EH (cell line): Measurements from ENCODE around the gene CFLAR.
"Not testable (repeated sequence)": the region's sequence is repeated elsewhere in the genome, so short reads cannot be mapped to it uniquely, and the experiment has no call there.

Source experiments
- DNase-seq: peaks from one replicate; pipeline ENCODE4 v3.0.0-alpha.2; 2015; ENCODE audit warnings: low read depth

CFLAR gene

DNA sequence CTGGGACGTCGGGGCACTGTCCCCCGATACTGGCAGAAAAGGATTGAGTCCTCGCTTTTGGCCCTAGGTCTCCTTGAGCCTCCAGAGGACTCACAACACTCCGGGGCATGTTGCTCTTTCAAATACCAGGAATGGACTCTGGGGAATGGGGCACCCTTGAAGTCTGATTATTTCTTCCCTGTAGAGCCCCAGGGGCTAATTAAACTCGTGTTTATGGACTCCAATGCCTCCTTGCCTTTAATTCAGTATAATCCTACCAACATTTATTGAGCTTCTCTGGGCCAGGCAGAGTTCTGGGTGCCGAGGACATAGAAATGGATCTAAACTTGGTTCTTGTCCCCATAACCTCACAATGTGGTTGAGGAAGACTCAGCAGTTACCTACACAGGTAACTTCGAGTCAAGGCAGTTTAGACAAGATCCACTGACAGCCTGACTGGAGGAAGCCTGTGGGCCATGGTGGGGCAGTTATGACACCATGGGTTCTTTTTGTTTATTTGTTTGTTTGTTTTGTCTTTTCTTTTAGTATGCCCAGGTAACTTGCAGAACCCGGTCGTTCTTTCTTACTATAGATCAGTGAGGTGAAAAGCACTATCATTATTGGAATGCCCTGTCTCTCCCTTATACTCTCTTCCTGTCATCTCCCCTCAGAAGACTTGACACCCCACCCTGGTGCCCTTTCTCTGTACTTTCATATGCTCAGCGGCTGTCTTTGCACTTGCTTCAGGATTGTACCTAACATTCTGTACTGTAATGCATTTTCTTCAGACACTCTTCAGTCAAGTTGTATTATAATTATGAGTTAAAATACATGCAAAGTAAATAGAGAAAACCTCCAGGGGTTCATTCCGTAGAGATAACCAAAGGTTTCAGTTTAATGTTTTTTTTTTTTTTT, 3.2 kb downstream of the CFLAR start:
- DNase-seq = peak; percentile 71

DNA sequence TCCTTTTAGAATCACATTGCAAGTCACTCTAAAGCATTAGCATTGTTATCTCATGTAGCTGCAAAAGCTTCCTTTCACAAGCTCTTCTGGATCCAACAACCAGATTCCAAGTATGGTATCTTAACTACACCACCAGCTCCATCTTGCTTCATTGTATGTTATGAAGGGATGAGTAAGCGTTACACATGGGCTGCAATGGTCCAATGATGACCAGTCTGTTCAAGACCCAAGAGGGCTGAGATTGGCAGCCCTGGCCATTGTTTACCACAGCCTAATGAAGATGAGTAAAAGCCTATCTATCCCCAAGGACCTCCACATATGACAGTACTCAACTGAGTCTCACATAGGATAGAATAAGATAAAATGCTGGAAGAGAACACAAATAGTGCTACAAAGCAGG, 6.3 kb downstream of the CFLAR start:
- peak; percentile 19 for DNase-seq

DNA sequence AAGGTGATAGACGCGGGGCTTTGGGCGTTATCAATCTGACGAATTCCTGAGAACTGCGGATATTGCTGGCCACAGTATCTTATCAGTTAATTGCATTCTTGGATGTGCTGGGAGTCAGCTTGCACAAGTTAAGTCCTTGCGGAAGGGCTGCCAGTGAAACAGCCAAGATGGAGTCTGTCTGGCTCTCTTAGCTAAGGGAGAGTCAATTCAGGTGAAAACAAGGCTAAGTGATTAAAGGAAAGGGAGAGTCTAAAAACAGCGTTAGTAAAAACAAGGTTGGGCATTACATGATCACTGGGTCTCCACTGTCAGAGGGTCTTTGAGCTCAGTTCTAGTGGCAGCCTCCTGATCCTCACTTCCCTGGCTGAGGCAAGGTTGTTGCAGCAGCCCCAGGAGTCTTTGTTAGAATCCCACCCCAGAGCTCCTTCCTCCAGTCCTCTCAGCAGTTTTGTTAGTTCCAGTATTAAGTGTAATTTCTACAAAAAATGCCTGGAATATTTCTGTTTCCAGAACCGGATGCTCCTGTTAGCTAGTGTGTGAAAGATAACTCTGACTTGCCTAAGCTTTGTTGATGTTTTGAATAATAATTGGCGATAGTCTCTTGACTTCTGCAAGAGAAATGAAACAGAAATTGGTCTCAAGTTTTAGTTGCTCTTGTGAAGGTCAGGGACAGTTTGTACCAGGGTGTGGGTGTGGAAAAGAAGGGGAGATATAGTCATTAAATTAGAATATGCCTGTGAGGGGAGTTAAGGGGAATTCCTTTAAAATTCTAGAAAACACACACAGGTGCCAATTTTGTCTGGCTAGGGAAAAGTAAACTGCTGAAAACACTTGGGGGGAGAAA, 10.6 kb downstream of the CFLAR start:
- peak; percentile 78 for DNase-seq

DNA sequence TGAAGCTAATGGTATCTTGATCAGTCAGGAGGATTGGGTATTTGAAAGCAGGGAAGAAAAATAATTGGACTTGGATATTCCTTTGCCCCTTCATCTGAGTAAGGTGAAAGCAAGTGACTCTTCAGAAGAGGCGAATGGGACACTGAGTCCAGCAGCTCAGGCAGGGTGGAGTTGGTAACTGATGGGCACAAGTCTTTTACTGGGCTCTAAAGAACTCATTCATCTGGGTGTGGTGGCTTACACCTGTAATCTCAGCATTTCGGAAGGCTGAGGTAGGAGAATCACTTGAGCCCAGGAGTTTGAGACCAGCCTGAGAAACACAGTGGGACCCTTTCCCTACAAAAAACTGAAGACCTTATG, 11.2 kb downstream of the CFLAR start:
- DNase-seq = no peak

DNA sequence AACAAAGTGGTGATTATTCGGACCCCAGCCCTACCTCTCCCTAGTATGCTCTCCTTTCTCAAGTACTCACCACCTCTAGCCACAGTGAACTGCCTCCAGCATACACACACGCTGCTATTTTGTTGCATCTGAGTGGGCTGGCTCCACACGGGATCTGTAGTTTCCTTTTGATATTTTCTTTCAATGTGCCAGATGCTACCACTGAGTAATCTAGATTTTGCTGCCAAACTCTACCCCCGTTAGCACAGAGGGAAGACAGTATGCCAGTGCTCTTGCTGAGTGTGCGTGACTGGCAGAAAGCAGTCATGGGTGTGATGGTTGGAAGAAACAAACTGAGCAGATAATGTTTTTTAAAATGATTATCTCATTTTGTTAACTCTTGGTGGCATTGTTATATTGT, 11.6 kb downstream of the CFLAR start:
- peak; percentile 65 for DNase-seq

DNA sequence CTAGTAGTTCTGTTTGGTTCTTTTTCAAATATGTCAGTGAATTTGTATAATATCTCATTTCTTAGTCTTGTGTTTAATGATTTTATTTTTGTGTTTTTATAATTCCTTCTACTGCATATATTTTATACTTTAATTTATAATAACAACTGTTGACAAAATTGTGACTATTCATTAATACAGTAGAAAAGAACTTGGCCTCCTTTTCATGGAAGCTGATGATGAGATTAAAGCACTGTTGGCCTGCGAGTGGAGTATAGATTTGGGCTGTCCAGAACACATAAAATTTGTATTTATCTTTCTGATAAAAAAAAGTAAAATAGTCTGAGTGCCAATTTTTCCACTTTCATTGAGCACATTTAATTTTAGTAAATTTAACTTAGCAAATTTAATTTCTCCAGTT, 12.1 kb downstream of the CFLAR start:
- no peak for DNase-seq

DNA sequence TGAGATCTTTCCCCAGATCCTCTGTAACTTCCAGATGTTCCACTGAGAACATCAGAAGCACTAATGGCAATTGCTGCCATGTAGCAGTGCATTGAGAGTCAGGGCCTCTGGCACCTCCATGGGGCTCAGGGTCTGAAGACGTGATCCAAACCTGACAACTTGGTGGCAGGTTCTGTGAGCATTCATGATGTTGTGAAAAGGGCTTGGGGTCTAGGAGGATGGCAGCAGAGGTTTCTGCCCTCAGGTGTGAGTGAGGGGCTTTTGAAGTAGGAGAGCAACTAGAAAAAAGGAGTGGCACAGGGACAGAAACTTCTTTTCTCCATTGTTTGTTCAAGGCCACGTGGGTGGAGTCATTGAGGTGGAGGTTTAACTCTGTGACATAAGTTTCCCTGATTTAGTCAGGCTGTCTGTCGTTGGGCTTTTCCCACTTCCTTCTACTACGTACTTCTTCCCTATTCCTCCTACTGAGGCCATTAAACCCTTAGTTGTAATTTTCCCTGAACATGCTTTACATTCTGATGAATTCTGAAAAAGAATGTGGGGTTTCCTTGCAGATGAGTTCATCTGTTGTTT, 13.1 kb downstream of the CFLAR start:
- DNase-seq = peak; percentile 93

DNA sequence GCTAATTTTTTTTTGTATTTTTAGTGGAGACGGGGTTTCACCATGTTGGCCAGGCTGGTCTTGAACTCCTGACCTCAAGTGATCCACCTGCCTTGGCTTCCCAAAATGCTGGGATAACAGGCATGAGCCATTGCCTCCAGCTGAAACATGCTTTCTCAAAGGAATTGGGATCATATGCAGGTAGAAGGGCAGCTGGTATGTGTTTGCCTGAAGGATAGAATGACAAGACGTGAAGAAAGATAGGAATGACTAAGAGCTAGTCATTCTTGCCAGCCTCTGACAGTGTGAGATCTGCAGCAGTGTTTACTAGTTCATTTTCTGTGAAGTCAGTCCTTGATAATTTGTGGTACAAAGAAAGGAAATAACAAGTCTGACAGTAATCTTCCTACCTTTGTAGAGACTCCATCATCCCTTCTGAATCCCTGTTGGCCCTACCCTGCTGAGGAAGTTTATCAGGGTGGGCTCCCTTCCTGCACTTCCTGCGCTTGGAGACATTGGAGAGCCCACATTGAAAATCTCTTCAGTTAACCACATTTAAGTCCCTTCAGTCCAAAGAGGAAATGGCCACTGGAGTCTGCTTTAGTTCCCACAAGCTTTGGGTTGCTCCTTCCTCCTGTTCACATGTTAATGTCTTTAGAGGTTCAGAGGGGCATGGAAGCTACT, 14.7 kb downstream of the CFLAR start:
- DNase-seq = peak; percentile 85

DNA sequence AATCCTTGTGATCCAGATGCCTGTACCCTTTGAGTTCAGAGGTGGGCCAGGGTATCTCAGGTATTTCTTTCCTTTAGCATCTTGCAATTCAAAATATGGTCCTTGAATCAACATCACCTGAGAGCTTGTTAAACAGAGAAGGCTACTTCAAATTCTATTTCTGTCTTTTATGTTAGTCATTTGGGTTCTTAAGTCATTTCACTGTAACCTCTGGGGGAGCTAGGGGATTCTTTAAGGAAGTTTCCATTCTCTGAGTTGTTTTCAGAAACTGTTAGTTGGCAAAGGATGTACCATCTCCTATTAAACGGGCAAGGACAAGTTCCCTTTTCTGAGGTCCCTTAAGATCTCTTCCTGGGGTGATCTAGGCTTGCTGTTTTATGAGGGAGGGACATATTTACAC, 16.6 kb downstream of the CFLAR start:
- peak; percentile 19 for DNase-seq

DNA sequence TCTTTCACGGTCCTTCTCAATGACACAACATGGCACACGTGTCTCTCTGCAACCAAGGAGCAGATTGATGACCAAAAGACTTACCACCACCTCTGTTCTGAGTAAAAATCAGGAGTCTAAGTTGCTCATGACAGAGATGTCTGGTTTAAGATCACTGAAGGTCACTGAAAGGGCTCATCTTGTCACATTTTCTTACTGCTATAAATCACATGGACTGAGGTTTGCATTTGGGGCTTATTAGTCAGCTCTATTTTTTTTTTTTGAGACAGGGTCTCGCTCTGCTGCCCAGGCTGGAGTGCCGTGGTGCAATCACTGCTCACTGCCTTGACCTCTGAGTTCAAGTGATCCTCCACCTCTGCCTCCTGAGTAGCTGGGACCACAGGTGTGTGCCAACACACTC, 19.4 kb downstream of the CFLAR start:
- DNase-seq = peak; percentile 13

DNA sequence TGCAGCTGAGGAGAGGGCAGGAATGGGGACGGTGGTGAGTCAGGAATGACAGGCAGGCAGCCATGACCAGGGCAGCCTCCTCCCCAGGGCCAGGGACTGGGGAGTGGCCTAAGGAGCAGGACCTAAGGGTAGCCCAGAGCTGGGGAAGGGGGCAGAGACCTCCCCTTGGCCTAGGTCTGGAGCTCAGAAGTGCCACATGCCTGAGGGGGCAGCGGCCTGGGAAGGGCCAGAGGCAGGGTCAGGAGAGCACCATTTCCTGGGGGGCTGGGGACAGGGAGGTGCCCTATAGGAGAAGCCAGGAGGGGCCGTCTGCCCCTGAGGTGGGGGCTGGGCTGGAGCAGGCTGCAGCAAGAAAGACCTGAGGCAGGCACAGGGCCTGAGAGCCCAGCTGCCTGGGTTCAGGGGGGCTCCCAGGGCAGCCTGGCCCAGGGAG, 20.9 kb downstream of the CFLAR start:
- peak; percentile 43 for DNase-seq

DNA sequence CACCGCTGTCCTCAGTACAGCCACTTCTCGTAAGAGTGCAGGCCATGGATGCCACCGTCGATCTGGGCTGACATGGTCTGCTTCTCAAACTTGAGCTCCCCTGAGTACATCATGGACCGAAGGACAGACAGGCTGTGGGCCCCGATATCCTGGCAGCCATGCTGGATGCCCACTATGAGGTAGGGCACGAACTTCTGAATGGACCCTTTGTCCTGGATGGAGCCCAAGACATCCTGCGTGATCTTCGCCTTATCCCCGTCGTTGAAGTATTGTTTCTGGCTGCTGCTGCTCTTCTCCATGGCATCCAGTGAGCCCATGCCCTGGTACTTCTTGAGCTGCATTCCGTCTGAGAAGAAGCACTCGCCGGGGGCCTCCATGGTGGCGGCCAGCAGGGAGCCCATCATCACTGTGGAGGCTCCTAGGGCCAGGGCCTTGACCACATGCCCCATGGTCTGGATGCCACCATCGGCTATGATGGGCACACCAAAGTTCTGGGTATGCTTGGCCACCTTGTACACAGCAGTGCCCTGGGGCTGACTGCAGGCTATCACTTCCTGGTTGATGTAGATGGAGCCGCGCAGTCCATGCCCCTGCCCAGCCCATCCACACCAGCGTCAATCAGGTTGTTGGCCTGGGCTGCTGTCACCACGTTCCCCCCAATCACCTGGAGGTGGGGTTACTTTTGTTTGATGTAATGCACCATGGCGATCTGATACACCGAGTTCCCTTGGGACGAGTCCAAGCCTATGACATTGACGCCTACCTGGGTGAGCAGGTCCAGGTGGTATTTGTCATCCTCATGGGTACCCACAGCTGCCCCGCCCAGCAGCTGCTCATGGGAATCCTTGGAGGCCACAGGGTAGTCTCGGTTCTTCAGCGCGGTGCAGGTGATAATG, 21.8 kb downstream of the CFLAR start:
- DNase-seq = no peak

DNA sequence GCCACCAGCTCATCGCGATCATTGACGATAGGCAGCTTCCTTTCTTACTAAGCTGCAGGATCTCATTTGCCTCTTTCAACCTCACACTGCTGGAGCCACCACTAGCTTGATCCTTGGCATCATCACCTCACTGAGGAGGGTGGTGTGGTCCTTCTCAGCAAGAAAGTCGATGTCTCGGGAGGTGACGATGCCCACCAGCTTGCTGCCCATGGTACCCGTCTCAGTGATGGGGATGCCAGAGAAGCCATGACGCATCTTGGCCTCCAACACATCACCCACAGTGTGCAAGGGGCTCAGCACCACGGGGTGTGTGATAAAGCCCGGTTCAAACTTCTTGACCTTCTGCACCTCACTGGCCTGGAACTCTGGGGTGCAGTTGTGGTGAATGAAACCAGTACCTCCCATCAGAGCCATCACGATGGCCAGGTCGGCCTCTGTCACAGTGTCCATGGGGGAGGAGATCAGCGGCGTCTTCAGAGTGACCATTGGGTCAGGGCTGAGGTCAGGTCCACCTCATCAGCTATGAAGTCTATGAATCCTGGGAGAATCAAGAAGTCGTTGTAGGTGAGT, 22.5 kb downstream of the CFLAR start:
- no peak for DNase-seq

DNA sequence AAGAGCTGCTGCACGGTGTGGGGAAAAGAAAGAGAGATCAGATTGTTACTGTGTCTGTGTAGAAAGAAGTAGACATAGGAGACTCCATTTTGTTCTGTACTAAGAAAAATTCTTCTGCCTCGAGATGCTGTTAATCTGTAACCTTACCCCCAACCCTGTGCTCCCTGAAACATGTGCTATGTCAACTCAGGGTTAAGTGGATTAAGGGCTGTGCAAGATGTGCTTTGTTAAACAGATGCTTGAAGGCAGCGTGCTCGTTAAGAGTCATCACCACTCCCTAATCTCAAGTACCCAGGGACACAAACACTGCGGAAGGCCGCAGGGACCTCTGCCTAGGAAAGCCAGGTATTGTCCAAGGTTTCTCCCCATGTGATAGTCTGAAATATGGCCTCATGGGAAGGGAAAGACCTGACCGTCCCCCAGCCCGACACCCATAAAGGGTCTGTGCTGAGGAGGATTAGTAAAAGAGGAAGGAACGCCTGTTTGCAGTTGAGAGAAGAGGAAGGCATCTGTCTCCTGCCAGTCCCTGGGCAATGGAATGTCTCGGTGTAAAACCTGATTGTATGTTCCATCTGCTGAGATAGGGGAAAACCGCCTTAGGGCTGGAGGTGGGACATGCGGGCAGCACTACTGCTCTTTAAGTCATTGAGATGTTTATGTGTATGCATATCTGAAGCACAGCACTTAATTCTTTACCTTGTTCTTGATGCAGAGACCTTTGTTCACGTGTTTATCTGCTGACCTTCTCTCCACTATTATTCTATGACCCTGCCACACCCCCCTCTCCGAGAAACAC, 23.2 kb downstream of the CFLAR start:
- not testable (repeated sequence) for DNase-seq

DNA sequence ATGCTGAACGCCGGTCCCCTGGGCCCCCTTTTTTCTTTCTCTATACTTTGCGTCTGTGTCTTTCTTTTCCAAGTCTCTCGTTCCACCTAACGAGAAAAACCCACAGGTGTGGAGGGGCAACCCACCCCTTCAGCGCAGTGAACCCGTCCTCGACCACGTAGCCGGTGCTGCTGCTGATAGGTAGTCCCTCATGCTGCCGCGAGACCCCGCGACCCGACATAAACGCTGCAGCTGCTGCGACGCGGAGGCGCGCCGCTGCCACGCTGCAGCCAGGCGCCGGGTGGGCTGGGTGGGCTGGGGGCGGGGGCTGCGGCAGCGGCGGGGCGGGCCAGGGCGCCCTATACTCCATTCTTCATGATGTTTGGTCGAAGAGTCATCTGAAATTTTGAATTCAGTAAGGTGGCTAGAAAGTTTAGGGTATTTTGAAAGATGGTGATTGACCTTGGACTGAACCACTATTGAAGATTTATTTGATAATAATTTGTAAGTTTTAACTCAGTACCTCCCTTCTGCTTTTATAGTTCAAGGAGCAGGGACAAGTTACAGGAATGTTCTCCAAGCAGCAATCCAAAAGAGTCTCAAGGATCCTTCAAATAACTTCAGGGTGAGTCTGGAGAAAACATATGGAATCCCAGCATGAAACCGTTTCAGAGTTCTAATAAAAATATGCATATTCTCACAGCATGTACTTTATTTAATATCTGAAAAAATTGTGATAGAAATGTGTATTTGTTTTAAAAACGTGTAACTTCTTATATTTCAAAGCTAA, 24.1 kb downstream of the CFLAR start:
- DNase-seq = peak; percentile 19

DNA sequence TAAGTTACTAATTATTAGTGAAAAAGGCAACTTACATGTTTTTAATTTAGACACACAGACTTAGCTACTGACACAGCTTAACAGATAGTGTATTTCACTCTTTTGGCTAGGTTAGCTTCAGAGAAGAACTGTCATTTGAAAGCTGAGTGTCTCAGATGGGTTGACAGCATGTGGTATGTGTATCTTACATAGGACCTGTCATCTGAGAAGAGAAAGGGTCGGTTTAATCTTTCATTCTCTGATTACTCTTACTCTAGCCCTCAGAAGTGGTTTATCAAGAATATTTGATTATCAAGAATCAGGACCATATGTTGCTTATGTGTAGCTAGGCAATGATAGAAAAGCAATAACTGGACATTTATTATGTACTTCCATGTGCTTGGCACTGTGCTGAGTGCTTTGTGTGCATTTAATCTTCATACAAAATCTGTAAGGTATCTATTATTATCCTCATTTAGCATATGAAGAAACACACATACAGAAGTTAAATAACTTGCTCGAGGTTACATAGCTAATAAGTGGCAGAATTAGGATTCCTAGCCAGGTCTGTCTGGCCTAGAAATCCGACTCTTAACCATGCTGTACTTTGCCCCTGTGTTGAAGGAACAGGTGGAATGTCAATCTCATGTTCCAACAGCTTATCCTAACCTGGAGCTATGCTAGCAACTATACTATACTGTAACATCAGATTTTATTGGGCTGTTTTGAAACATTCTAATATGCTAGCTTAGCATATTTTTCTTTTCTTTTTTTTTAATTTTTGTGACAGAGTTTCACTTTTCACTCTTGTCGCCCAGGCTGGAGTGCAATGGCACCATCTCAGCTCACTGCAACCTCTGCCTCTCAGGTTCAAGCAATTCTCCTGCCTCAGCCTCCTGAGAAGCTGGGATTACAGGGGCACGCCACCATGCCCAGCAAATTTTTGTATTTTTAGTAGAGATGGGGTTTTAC, 28.4 kb downstream of the CFLAR start:
- DNase-seq = no peak

DNA sequence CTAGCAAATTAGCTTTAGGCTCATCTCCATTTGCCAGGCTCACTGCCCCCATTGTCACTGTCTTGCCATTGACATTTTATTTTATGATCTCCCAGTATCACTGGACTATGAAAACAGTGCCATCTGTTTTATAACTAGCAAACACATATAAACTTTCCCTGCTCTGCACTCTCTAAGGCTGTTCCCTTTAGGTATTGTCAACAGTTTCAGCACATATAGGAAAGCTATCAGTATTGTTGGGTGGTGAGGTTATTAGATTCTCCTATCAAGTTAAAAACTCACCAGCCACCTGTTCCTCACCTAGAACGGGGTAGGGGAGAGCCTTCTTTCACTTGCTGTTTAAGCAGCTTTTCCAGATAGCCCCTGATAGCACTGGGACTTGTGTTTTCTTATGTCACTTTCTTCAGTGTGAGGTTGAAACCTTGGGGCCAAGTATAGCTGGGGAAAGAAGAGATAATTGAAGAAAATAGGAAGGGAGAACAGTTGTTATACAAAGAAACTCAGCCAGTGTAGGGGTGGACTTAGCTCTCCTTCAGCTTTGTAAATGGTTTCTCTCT, 32.5 kb downstream of the CFLAR start:
- DNase-seq = no peak
